HG02610 (cell line): ENCODE data around the gene C8G.

Experiments used
- ATAC-seq: cut with Tn5 transposase; IDR thresholded peaks from one replicate; pipeline ENCODE4 v1.9.1; 2021; ENCODE audit warnings: mild to moderate bottlenecking, moderate library complexity; ENCODE audit not compliant: unreplicated experiment

C8G gene

DNA sequence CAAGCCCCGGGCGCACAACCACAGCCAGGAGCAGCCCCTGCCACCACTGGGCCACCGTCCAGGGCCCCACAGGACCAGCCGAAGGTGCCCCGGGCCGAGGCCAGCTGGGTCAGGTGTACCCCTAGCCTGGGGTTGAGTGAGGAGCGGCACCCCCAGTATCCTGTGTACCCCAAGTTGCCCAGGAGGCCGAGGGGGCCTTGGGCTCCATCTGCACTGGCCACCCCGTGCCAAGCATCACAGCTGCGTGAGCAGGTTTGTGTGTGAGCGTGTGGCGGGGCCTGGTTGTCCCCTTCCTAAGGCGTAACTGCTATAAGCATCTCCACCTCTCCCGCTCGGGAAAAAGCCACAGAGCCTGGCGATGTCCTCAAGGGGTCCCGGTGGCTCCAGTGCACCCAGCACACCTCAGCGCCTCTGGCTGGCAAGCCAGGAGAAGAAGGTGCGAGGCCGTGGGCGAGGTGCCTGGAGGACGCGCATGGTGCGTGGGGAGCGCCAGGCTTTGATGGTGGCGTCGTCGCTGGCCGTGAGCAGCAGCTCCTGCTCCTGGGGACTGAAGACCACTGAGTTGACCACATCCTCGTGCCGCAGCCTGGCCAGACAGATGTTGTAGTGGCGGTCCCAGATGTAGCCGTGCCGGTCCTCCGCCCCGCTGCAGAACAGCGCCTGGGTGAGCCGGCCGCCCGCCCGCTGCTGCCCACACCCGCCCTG, 4.4 kb upstream of the C8G start:
- no peak for ATAC-seq

DNA sequence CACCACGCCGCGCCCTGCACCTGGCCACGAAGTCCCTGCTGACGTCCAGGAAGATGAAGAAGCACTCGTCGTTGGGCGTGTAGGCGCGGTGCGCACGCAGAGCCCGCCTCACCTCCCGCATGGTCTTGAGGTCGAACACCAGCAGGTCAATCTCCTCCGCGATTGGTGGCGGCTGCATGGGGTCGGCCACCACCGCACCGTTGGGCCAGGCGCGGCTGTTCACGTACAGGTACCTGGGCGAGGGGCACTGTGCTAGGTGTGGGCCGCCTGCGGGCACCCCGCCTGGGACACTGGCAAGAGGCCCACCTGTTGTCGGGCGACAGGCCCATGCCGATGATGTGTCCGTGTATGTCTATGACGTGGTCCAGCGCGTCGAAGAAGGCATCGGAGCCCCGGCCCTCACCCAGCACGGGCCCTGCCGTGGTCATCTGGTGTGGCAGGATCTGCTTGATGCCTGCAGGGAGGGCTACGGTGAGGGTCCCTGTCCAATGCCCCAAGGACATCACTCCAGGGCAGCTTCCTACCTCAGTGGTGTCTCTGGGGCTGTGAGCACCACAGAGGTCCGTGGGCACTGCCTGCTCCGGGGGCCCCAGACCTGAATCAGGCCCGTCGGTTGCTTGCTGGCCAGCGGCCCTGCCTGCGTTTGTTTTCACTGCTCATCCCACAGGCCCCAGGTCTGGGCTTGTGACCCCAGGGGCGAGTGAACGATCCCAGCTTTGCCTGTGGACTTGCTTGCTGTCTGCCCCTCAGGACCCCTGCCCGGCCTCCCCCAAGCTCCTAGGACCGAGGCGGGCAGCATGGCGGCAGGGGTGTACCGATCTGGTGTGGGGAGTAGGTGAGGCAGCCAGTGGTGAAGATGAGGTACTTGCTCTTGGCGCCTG, 3.6 kb upstream of the C8G start:
- ATAC-seq, result no peak

DNA sequence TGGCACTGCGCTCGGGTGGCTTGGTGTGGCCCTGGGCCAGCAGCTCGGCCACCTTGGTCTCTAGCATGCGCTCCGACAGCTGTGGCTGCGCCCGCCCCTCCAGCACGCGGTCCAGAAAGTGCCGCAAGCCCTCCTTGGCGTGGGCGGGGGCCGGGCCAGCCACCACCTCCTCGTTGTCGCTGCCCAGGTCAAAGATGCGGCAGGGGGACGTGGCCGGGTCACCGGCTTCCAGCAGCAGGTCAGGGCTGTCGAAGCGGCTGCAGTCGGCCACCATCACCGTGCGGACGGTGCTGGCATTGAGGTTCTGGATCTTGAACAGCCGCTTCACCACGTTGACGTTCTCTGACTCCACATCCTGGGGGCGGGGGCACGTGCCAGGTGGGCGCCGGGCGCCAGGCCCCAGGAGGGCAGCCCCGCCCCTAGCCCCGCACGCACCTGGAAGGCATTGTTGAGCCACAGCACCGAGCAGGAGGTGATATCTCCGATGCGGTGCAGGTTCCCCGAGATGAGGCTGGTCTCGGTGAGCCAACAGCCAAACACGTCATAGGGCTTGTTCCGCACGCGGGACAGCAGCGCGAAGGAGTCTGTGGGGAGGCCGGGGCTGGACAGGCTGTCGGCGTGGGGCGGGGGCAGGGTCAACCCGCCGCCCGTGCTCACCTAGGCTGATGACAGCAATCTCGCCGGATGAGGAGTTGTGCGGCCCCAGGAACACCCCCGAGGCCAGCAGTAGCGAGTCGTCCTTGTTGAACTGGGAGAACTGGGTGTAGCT, 2.7 kb upstream of the C8G start:
- ATAC-seq, result no peak

DNA sequence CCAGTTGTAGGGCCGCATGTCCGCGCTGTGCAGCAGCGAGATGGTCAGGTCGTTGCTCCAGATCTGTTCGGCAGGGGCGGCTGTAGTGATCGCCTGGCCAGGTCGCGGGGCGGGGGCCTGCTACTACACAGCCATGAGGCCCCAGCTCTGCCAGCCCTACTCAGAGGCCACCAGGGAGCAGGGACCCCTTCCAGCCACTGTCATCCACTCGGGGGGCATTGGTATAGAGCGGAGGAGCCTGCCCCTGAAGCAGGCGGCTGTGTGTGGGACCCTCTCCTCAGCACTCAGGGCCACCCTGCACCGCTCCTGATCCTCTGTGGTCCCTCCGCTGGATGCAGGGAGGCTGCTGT, 2.2 kb upstream of the C8G start:
- ATAC-seq, result no peak

DNA sequence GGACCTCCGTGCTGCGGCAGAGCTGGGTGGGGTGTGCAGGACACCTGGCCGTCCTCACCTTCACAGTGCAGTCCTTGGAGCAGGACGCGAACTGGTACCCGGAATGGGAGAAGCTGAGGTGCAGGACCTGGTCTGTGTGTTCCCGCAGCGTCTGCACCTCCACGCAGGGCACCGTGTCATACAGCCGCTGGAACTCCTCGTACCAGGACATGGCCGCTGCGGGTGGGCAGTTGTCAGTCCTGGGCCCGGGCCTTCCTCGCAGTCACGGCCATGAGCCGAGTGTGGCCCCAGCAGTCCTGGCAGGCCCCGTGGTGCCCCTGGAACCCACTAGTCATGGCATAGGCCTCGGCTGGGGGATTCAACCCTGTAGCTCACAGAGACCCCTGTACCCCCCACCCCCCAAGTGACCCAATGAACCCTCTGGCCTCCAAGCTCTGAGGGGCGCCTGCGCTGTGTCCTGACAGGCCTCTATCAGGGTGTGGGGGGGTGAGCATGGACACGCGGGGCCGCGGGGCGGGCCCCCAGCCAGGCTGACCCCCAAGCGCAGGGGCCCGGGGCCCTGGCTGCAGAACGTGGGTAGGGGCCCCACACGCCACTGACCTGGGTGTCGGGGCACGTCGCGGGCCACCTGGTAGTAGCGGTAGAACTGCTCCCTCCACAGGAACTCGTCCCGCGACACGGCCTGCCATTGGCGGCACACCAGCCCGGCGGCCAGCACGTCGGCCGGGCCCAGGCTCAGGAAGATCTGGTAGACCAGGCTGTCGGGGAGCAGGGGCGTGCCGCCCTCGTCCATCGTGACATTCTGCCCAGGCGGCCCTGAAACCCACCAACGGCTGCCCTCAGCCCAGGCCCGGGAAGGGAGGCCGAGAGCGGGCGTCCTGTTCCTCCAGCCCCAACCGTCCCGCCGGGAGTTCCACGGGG, 1.5 kb upstream of the C8G start:
- ATAC-seq, result peak; percentile 7

DNA sequence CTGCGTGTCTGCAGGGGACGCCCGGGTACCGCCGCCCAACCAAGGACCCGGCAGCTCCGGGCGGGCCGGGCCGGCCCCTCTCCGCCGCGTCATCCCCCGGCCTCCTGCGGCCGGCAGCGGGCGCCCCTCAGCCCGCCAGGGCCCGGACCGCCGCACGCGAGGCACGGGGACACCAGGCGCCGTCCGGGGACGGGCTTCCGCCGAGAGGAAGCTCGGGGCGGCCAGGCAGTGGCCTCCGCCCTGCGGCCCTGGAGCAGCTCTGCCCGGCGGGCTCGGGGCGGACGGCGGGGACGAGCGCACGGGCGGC, 878 bp upstream of the C8G start:
- peak; percentile 29 for ATAC-seq

DNA sequence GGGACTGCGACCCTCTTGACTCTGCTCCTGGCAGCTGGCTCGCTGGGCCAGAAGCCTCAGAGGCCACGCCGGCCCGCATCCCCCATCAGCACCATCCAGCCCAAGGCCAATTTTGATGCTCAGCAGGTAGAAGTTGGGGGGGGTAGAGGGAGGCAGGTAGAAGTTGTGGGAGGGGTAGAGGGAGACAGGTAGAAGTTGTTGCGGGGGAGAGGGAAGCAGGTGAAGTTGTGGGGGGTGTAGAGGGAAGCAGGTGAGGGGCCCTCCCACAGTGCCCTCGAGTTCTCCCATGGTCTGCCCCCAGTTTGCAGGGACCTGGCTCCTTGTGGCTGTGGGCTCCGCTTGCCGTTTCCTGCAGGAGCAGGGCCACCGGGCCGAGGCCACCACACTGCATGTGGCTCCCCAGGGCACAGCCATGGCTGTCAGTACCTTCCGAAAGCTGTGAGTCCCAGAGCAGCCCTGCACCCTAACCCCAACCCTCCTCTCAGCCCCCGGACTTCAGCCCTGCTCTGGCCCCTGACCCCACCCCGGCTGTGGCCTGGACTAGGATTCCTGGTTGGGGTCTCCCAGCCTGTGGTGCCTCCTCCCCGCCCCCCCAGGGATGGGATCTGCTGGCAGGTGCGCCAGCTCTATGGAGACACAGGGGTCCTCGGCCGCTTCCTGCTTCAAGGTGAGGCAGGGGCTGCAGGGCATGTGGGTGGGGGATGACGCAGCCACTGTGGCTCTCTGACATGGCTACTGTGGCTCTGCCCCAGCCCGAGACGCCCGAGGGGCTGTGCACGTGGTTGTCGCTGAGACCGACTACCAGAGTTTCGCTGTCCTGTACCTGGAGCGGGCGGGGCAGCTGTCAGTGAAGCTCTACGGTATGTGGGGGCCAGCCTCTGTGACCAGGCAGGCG, 537 bp downstream of the C8G start:
- no peak for ATAC-seq

DNA sequence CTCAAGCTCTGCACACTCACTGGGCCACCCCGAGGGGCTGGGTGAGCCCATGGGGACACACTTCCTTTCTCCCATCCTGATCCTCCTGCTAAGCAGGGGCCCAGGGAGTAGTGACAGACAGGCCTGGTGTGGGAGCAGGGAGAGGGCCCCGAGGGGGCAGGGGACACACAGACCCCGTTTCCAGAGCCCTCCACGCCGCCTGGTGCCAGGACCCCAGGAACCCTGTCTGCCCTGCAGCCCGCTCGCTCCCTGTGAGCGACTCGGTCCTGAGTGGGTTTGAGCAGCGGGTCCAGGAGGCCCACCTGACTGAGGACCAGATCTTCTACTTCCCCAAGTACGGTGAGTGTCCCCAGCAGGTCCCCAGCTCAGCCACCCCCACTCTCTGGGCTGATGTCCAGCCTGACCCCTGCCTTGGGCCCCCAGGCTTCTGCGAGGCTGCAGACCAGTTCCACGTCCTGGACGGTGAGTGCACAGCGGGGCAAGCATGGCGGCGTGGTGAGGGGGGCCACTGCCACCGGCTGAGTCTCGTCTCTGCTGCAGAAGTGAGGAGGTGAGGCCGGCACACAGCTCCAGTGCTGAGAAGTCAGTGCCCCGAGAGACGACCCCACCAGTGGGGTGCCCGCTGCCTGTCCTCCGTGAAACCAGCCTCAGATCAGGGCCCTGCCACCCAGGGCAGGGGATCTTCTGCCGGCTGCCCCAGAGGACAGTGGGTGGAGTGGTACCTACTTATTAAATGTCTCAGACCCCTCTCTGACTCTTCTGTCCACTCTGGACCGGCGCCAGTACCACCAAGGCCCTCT, 1.4 kb downstream of the C8G start:
- no peak for ATAC-seq

DNA sequence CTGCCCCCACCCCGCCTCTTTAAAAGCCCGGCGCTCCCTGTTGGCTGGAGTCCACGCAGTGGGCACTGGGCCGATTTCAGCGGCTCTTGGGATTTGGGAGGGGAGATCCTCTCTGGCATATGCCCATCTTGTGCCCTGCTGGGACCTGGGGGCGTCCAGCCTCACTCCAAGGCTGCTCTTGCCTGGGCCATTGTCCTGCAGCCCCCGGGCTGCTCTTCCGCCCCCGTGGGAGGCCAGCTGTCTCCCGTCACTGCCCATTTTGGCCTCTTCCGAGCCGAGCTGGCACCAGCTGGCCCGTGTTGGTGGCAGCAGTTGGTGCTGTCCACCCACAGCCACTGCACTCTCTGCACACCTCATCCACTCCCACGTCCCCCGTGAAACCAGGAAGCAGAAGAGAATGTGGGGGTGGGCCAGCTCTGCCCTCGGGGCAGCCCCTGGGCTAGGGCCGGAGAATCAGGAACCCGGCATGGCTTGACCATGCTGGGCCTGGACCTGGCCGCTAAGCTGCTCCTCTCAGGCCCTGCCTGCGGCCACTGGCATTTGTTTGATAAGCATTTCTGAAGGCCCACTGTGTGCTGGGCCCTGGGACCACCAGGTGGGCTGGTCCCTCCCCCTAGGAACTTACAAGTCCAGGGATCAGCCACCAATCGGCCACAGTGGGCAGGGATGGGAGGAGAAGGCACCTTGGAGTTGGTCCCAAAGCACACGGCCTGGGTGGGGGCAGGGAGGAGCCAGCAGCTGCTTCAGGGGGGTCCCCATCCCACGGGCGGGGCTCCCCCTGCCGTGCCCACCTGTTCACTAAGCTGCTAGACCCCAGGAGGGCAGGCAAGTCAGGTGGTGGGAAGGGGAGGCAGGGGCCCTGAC, 2.2 kb downstream of the C8G start:
- ATAC-seq, result no peak

DNA sequence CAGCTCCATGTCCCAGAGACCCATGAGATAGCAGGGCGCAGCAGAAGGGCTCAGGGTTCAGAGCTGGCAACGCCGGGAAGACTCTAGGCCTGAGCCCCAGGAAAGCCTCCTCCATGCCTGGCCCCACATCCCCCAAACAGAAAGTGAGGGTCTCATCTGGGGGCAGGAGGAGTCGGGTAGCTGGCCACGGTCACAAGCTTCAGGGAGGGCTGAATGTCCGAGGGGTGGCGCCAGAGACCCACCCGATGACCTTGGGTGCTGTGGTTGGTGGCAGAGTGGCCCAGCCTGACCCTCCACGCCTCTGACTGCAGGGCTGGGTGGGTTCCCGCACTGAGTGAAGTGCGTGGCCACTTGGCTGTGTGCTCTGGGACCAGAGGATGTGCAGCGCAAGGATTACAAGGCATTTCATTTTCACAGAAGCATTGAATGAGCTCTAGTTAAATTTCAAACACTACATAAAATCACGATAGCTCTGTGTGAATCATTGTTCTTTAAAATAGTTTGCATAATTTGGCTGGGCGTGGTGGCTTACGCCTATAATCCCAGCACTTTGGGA, 3.0 kb downstream of the C8G start:
- no peak for ATAC-seq

DNA sequence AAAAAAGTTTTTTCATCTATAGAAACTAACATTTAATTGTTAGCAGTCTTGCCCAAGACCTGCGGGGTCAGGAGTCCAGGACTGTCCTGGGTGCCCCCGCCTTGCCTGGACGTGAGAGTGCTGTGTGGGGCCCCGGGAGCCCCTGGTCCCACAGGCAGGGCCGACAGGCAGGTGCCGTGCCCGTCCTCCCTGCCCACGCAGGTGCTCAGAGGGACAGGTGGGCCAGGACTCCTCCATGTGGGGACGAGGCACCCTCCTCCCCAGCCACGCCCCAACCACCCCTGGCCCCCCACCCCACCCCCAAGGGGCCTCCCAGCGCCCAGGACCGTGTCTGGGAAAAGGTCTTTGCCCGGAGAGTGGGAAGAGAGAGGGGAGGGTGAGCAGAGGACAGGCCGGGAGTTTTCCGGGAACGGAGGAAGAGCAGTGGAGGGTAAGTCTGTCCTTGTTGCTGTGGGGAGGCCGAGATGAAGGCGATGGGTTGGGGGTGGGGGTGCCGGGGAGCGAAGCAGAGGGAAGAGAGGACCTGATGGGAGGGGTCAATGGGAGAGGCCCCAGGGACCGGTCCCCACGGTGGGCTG, 4.3 kb downstream of the C8G start:
- no peak for ATAC-seq

DNA sequence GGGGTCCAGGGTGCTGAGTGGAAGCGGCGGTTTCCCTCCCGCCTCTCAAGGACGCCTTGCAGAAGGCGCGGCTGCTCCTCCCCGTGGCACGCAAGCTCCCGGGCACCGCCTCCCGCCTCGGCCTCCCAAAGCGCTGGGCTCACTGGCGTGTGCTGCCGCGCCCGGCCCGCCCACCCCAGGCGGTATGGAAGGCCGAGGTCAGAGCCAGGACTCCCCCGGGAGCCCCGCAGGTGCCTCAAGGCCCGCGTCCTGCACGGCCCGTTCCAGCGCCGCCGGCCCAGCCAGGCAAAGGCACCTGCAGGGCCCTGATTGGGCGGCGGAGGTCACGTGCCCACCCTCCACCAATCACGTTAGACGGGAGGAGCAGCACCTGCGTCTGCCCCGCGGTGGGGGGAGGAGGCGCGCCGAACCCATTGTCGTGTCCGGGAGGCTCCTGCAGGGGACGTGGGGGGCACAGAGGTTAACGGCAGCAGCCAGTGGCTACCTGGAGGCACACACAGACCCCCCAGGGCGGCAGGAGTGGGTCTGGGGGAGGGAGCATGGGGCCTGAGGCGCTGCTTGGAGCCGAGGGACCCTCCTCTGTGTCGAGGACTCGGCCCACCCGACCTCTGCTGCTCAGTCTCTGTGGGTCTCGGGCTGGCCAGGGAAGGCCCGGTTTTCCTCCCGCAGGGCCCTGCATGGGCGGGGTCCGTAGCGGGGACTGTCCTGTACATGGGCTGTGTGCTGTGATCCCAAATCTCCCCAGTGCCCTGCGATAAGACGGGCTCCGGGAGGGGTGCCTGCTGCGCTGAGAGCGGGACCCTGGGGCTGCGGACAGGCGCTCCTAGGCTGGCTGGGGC, 5.0 kb downstream of the C8G start:
- ATAC-seq, result peak; percentile 73

DNA sequence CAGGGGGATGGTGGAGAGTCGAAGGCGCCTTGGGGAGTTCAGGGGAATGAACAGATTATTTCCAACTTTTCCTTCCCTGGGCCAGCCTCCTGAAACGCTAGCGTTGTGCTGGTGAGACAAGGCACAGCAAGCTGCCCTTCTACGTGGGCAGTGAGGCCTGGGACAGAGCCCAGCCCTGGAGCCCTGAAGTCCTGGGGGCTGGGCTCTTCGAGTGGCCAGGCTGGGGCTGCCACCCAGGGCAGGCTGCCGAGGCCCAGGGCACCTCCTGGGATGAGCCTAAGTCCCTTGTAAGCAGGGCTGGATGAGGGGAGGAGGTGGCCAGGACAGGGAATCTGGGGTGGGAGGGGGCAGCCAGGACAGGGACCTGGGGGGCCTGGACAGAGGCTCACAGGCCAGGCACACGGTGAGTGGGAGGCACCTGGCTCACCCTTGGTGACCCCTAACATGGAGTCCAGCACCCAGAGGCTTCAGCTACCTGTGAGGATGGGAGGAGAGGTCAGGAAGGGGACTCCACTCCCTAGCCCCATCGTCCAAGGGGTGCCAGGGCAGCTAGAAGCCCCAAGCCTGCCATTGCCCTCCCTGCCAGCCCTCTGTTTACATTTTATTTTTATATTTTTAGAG, 5.7 kb downstream of the C8G start:
- ATAC-seq, result no peak

DNA sequence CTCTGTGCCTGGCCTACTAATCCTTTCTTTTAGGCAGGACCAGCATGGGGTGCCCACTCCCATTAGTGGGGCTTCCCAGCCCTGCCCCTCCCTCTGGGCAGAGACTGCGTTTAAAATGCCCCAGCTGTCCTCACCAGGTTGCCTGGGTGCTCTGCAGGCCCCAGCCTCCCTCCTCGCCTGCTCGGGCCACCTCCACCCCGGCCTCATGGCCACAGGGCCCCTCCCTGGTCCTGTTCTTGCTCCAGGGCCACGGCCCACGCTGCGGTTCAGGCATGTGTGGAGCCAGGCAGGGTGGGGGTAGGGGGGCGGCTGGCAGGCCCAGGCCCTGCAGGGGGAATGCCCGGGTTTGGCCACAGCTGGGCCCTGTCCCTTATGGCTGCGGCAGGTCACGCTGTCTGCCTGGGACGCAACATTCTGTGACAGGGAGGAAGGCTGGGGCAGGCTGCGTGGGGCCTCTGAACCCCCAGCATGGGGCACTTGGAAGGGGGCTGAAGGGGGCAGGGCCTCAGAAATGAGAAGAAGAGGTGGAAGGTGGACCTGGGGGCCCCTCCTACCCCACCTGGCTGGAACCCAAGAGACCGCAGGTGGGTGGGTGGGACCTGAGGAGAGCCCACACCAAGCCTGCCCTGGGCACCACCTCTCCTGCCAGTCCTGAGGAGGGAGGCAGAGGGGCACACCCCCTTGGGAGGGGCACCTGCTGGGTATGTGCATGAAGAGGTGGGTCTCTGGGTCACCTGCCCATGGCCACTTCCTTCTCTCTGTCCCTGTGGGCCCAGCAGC, 6.7 kb downstream of the C8G start, which contains the start of gene LCN12:
LCN12 (plus strand) TSS at position 733 of the 780 bp plus-strand sequence. CDS start 55 bp downstream, outside the sequence.
- ATAC-seq, result no peak

DNA sequence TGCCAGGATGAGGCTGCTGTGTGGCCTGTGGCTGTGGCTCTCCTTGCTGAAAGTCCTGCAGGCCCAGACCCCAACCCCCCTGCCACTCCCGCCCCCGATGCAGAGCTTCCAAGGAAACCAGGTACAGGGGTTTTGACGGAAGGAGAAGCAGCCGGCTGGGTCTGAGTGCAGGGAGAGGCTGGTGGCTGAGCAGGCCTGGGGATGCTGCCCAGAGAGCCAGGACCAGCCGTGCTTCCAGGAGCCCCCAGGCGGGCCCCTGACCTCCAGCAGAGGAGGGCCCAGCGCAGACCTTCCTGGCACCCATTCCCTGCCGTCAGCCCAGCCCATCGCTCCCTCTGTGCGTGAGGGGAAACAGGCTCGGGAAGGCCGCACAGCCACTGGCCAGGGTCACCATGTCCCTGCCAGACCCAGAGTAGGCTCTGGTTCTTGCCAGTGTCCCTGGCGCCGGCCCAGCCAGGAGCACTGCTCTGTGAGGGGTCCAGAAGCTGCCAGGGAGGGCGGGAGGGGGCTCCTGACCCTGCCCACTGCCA, 7.3 kb downstream of the C8G start:
- no peak for ATAC-seq
